Prostate gland (tissue), 2 donors: ENCODE data around the gene RTEL1.

Source experiments
- POLR2A ChIP-seq: fragments of 450-650 bp; IDR thresholded peaks from one replicate; pipeline ENCODE4 v1.6.1; 2016; ENCODE audit warnings: antibody characterized with exemption, mild to moderate bottlenecking
- POLR2AphosphoS5 ChIP-seq: sonication (generic); formaldehyde crosslinking; IDR thresholded peaks from one replicate; pipeline ENCODE4 v1.6.1; 2017; ENCODE audit warnings: antibody characterized with exemption
- TF ChIP-seq, protein P1 (sequence below), 4 experiments: fragments of 200-600 bp in 2 of 4; fragments of 450-650 bp in 2 of 4; sonication (generic) in 2 of 4; IDR thresholded peaks; 1 replicate in 3 of 4; 2 replicates in 1 of 4; pipeline ENCODE4 v1.5.1; 2016 to 2019; ENCODE audit warnings: antibody characterized with exemption in 4 of 4, mild to moderate bottlenecking in 2 of 4, moderate library complexity in 2 of 4

DNA sequence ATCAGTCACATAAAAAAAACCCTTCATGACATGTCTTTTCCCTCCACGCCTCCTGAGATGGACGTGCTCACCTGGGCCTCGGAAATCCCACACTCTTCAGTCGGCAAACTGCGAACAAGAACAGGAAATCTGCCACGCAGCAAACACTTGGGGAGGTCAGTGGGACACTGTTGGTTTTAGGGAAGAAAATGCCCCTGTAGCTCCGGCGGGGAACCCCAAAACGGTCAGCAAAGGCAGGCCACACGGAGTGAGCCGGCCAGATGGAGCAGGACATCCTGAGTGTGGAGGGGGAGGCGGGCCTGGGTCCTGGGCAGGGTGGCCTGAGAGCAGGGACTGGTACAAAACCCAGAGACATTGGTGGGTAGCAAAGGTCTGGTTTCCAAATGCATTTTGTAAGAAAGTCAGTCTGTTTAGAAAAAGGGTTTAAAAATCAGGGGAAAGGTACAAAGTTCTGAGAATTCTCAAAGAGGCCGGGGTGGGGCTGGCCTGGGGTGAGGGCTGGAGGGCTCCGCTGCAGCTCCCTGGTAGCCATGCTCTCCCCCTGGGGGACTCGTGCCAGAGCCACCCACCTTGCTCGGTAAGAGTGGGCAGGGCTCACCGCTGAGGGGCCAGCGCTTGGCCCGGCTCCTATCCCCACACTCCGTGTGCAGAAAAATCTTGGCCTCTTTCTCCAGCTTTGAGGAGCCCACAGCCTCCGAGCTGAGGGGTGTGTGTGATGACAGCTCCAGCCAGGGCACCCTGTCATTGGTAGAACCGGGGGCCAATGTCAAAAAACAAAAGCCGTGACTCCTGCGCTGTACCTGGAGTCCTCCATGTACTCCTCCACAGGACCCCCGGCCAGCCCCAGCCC, 86.7 kb downstream of the RTEL1 start:
- TF ChIP-seq POLR2A (no peak), POLR2AphosphoS5 (no peak)
- TF ChIP-seq, protein P1, sequence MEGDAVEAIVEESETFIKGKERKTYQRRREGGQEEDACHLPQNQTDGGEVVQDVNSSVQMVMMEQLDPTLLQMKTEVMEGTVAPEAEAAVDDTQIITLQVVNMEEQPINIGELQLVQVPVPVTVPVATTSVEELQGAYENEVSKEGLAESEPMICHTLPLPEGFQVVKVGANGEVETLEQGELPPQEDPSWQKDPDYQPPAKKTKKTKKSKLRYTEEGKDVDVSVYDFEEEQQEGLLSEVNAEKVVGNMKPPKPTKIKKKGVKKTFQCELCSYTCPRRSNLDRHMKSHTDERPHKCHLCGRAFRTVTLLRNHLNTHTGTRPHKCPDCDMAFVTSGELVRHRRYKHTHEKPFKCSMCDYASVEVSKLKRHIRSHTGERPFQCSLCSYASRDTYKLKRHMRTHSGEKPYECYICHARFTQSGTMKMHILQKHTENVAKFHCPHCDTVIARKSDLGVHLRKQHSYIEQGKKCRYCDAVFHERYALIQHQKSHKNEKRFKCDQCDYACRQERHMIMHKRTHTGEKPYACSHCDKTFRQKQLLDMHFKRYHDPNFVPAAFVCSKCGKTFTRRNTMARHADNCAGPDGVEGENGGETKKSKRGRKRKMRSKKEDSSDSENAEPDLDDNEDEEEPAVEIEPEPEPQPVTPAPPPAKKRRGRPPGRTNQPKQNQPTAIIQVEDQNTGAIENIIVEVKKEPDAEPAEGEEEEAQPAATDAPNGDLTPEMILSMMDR (IDR thresholded peaks at IDR 0.05) = no peak
